WTC11 (cell line): ENCODE measurements around the gene WSCD2. TPM values are rescaled to one million over a fixed set of nuclear protein-coding genes. Genes with fewer than 3 reads are reported as not detected.
A peak's percentile ranks its signal among the peaks of the same experiment; 100 is the strongest.

ENCODE experiments used
- ATAC-seq: fragments of 200-7000 bp; cut with Tn5 transposase; 2 replicates; pipeline ENCODE4 v1.10.0; 2021; ENCODE audit warnings: mild to moderate bottlenecking, moderate library complexity
- CTCF ChIA-PET: fragments of 300-600 bp; sonication (Branson Sonifier 250); formaldehyde crosslinking; loops from one replicate; lab custom pipeline; 2021; ENCODE audit warnings: antibody characterized with exemption; lab: Charles Lee
- POLR2A ChIA-PET: fragments of 350-600 bp; sonication (Branson Sonifier 250); formaldehyde crosslinking; loops from one replicate; lab custom pipeline; 2021; ENCODE audit warnings: antibody characterized with exemption; lab: Charles Lee
- DNase-seq: peaks from one replicate; pipeline ENCODE4 v3.0.0; 2021; ENCODE audit warnings: low spot score
- H3K27ac Mint-ChIP-seq: 2 replicates; pipeline ENCODE4 v1.8.0; 2021; ENCODE audit warnings: mixed read lengths
- H3K27me3 Mint-ChIP-seq: 2 replicates; pipeline ENCODE4 v1.8.0; 2021; ENCODE audit warnings: low read depth, mild to moderate bottlenecking, moderate library complexity, mixed read lengths
- H3K36me3 Mint-ChIP-seq: 2 replicates; pipeline ENCODE4 v1.8.0; 2021; ENCODE audit warnings: mixed read lengths
- H3K4me1 Mint-ChIP-seq: 2 replicates; pipeline ENCODE4 v1.8.0; 2022; ENCODE audit warnings: mixed read lengths
- H3K4me3 Mint-ChIP-seq: 2 replicates; pipeline ENCODE4 v1.8.0; 2021; ENCODE audit warnings: mild to moderate bottlenecking, moderate library complexity, mixed read lengths
- H3K9me3 Mint-ChIP-seq: 2 replicates; pipeline ENCODE4 v1.8.0; 2021; ENCODE audit warnings: mixed read lengths
- CBFB ChIP-seq: sonication (generic); formaldehyde crosslinking; IDR thresholded peaks from 2 replicates; pipeline ENCODE4 v1.8.1; 2022; ENCODE audit warnings: mild to moderate bottlenecking, low read depth, missing genetic modification reagents
- CDX4 ChIP-seq: fragments of 250-450 bp; sonication (Bioruptor Pico); IDR thresholded peaks from 2 replicates; pipeline ENCODE4 v1.9.0; 2021; ENCODE audit warnings: moderate library complexity, mild to moderate bottlenecking, inconsistent platforms, borderline replicate concordance
- EMX1 ChIP-seq: fragments of 250-450 bp; sonication (Bioruptor Pico); IDR thresholded peaks from 2 replicates; pipeline ENCODE4 v1.8.0; 2021; ENCODE audit warnings: mild to moderate bottlenecking
- GABPB1 ChIP-seq: sonication (generic); formaldehyde crosslinking; IDR thresholded peaks from 2 replicates; pipeline ENCODE4 v1.8.1; 2023; ENCODE audit warnings: mild to moderate bottlenecking, missing genetic modification reagents
- GRHL2 ChIP-seq: fragments of 250-450 bp; sonication (Bioruptor Pico); IDR thresholded peaks from 2 replicates; pipeline ENCODE4 v1.8.0; 2022; ENCODE audit warnings: mild to moderate bottlenecking, moderate library complexity; ENCODE audit not compliant: insufficient replicate concordance, severe bottlenecking
- KAT7 ChIP-seq: sonication (generic); formaldehyde crosslinking; IDR thresholded peaks from 2 replicates; pipeline ENCODE4 v1.8.1; 2023; ENCODE audit warnings: missing genetic modification reagents, mild to moderate bottlenecking, borderline replicate concordance
- NFE2L1 ChIP-seq: sonication (generic); formaldehyde crosslinking; IDR thresholded peaks from 2 replicates; pipeline ENCODE4 v1.8.1; 2023; ENCODE audit warnings: missing genetic modification reagents
- NR2C2 ChIP-seq: sonication (generic); formaldehyde crosslinking; IDR thresholded peaks from 2 replicates; pipeline ENCODE4 v1.8.0; 2022; ENCODE audit warnings: mild to moderate bottlenecking, missing genetic modification reagents
- OVOL2 ChIP-seq: fragments of 250-450 bp; sonication (Bioruptor Pico); IDR thresholded peaks from 2 replicates; pipeline ENCODE4 v1.9.0; 2021; ENCODE audit warnings: mild to moderate bottlenecking, borderline replicate concordance
- RELA ChIP-seq: sonication (generic); formaldehyde crosslinking; IDR thresholded peaks from 2 replicates; pipeline ENCODE4 v1.8.1; 2022; ENCODE audit warnings: missing genetic modification reagents, mild to moderate bottlenecking, borderline replicate concordance
- STAT6 ChIP-seq: sonication (generic); formaldehyde crosslinking; conservative IDR thresholded peaks from 2 replicates; pipeline ENCODE4 v1.8.1; 2023; ENCODE audit warnings: mild to moderate bottlenecking, low read depth, missing genetic modification reagents, moderate library complexity
- TEAD4 ChIP-seq: sonication (generic); formaldehyde crosslinking; IDR thresholded peaks from 2 replicates; pipeline ENCODE4 v1.8.0; 2022; ENCODE audit warnings: mild to moderate bottlenecking, missing genetic modification reagents
- ZNF121 ChIP-seq: sonication (generic); formaldehyde crosslinking; IDR thresholded peaks from 2 replicates; pipeline ENCODE4 v1.8.0; 2023; ENCODE audit warnings: missing genetic modification reagents
- ZNF219 ChIP-seq: sonication (generic); formaldehyde crosslinking; IDR thresholded peaks from 2 replicates; pipeline ENCODE4 v1.8.0; 2023; ENCODE audit warnings: missing genetic modification reagents, mild to moderate bottlenecking, borderline replicate concordance
- ZNF423 ChIP-seq: fragments of 250-450 bp; sonication (Bioruptor Pico); IDR thresholded peaks from 2 replicates; pipeline ENCODE4 v2.1.2; 2022; ENCODE audit warnings: mild to moderate bottlenecking, moderate library complexity
- total RNA-seq: library from RNA; stranded (reverse); gene quantifications from 3 replicates; pipeline ENCODE4 v1.2.3, GENCODE V29; 2021
- TF ChIP-seq, protein P1 (sequence below): sonication (generic); formaldehyde crosslinking; IDR thresholded peaks from 2 replicates; pipeline ENCODE4 v1.8.1; 2023; ENCODE audit warnings: mild to moderate bottlenecking, missing genetic modification reagents, moderate library complexity
- TF ChIP-seq, protein P2 (sequence below): sonication (generic); formaldehyde crosslinking; IDR thresholded peaks from 2 replicates; pipeline ENCODE4 v1.8.0; 2022; ENCODE audit warnings: mild to moderate bottlenecking, missing genetic modification reagents
- TF ChIP-seq, protein P3 (sequence below): fragments of 250-450 bp; sonication (Bioruptor Pico); IDR thresholded peaks from 2 replicates; pipeline ENCODE4 v1.8.0; 2021; ENCODE audit warnings: mild to moderate bottlenecking
- TF ChIP-seq, protein P4 (sequence below): sonication (generic); formaldehyde crosslinking; IDR thresholded peaks from 2 replicates; pipeline ENCODE4 v1.8.1; 2022; ENCODE audit warnings: missing genetic modification reagents, borderline replicate concordance
- TF ChIP-seq, protein P5 (sequence below): sonication (generic); formaldehyde crosslinking; IDR thresholded peaks from 2 replicates; pipeline ENCODE4 v1.8.1; 2023; ENCODE audit warnings: mild to moderate bottlenecking, missing genetic modification reagents

The WSCD2 gene
- total RNA-seq, 1 experiment from 2014 or later: 1.1 TPM

GRCh38 chr12:108173160-108173559 lies 44.1 kb downstream of the WSCD2 start:
- ChIA-PET CTCF (interaction anchor here (0.8 to 2.8 kb wide), 8 partner anchors 9 to 288 kb away, joined by 3 to 10 read pairs (median 4); no protein-coding TSS in a partner anchor), POLR2A (no interaction called here)
- no peak overlapping the region for H3K4me3 Mint-ChIP-seq
- H3K27me3 Mint-ChIP-seq: no peaks in the 10 kb centered on the region; the same call in none of the 2 replicates
- peaks cover 15% of the 10 kb centered on the region for H3K9me3 Mint-ChIP-seq
- H3K4me1 Mint-ChIP-seq: peaks cover 47% of the 10 kb centered on the region
- H3K27ac Mint-ChIP-seq: peak overlapping the region; percentile 82; the same call in 1 of the 2 replicates
- no peak for TF ChIP-seq NFE2L1 (CRISPR knock-in tag)
- TF ChIP-seq NR2C2 (CRISPR knock-in tag): no peak
- TF ChIP-seq, protein P1, sequence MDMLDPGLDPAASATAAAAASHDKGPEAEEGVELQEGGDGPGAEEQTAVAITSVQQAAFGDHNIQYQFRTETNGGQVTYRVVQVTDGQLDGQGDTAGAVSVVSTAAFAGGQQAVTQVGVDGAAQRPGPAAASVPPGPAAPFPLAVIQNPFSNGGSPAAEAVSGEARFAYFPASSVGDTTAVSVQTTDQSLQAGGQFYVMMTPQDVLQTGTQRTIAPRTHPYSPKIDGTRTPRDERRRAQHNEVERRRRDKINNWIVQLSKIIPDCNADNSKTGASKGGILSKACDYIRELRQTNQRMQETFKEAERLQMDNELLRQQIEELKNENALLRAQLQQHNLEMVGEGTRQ (CRISPR knock-in tag): no peak
- TF ChIP-seq GRHL2 (CRISPR knock-in tag): no peak
- no peak for TF ChIP-seq CBFB (CRISPR knock-in tag)
- no peak for TF ChIP-seq STAT6 (CRISPR knock-in tag)
- peak; percentile 71 for TF ChIP-seq ZNF423 (CRISPR knock-in tag)
- H3K36me3 Mint-ChIP-seq: peaks cover 9% of the 10 kb centered on the region
- peak; percentile 75 for ATAC-seq
- peak; percentile 21 for DNase-seq

- TF ChIP-seq, protein P2, sequence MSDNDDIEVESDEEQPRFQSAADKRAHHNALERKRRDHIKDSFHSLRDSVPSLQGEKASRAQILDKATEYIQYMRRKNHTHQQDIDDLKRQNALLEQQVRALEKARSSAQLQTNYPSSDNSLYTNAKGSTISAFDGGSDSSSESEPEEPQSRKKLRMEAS: no peak
- TF ChIP-seq GABPB1 (CRISPR knock-in tag) (no peak), ZNF121 (no peak), ZNF219 (CRISPR knock-in tag) (no peak), CBFB (CRISPR knock-in tag) (no peak), RELA (no peak), EMX1 (CRISPR knock-in tag) (no peak), CDX4 (CRISPR knock-in tag) (no peak), TEAD4 (CRISPR knock-in tag) (no peak), KAT7 (no peak), OVOL2 (CRISPR knock-in tag) (no peak)
- TF ChIP-seq, protein P3, sequence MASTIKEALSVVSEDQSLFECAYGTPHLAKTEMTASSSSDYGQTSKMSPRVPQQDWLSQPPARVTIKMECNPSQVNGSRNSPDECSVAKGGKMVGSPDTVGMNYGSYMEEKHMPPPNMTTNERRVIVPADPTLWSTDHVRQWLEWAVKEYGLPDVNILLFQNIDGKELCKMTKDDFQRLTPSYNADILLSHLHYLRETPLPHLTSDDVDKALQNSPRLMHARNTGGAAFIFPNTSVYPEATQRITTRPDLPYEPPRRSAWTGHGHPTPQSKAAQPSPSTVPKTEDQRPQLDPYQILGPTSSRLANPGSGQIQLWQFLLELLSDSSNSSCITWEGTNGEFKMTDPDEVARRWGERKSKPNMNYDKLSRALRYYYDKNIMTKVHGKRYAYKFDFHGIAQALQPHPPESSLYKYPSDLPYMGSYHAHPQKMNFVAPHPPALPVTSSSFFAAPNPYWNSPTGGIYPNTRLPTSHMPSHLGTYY (CRISPR knock-in tag): no peak
- TF ChIP-seq, protein P4, sequence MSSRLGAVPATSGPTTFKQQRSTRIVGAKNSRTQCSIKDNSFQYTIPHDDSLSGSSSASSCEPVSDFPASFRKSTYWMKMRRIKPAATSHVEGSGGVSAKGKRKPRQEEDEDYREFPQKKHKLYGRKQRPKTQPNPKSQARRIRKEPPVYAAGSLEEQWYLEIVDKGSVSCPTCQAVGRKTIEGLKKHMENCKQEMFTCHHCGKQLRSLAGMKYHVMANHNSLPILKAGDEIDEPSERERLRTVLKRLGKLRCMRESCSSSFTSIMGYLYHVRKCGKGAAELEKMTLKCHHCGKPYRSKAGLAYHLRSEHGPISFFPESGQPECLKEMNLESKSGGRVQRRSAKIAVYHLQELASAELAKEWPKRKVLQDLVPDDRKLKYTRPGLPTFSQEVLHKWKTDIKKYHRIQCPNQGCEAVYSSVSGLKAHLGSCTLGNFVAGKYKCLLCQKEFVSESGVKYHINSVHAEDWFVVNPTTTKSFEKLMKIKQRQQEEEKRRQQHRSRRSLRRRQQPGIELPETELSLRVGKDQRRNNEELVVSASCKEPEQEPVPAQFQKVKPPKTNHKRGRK (CRISPR knock-in tag): no peak
- TF ChIP-seq, protein P5, sequence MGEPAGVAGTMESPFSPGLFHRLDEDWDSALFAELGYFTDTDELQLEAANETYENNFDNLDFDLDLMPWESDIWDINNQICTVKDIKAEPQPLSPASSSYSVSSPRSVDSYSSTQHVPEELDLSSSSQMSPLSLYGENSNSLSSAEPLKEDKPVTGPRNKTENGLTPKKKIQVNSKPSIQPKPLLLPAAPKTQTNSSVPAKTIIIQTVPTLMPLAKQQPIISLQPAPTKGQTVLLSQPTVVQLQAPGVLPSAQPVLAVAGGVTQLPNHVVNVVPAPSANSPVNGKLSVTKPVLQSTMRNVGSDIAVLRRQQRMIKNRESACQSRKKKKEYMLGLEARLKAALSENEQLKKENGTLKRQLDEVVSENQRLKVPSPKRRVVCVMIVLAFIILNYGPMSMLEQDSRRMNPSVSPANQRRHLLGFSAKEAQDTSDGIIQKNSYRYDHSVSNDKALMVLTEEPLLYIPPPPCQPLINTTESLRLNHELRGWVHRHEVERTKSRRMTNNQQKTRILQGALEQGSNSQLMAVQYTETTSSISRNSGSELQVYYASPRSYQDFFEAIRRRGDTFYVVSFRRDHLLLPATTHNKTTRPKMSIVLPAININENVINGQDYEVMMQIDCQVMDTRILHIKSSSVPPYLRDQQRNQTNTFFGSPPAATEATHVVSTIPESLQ (CRISPR knock-in tag): no peak
- TF ChIP-seq, protein P1 (CRISPR knock-in tag): no peak
- Mint-ChIP-seq H3K27ac (no peak overlapping the region), H3K9me3 (peaks cover 17% of the 10 kb centered on the region), H3K27me3 (no peaks in the 10 kb centered on the region; the same call in none of the 2 replicates), H3K4me1 (peaks cover 47% of the 10 kb centered on the region), H3K4me3 (no peak overlapping the region), H3K36me3 (peaks cover 11% of the 10 kb centered on the region)
- ATAC-seq: no peak
- POLR2A ChIA-PET: no interaction called here
- CTCF ChIA-PET: interaction anchor here (0.8 to 2.8 kb wide), 6 partner anchors 9 to 262 kb away, joined by 3 to 10 read pairs (median 4); partner anchors contain the start of gene WSCD2
- DNase-seq: no peak
Observed at GRCh38 chr12:108173892-108174291, 44.8 kb downstream of the WSCD2 start.
